Stimulated activated naive CD8-positive, alpha-beta T cell treated with anti-CD3 and anti-CD28 coated beads, Interleukin-15, amount 100 ng/mL, for 72 hours (primary cell): ENCODE results near the gene INCENP.
A peak's percentile ranks its signal among the peaks of the same experiment; 100 is the strongest.

Experiments used
- ATAC-seq: fragments of 150-1000 bp; cut with Tn5 transposase; 2 replicates; pipeline ENCODE4 v1.10.0; 2021; ENCODE audit warnings: mild to moderate bottlenecking, moderate library complexity
- DNase-seq, 2 donors: peaks; one replicate each; pipeline ENCODE4 v3.0.0; 2021 to 2022
- H3K27ac Mint-ChIP-seq, 2 donors: one replicate each; pipeline ENCODE4 v1.8.0; 2022; ENCODE audit warnings: mild to moderate bottlenecking in 2 of 2, mixed read lengths in 2 of 2, moderate library complexity in 2 of 2
- H3K27me3 Mint-ChIP-seq: one replicate; pipeline ENCODE4 v1.8.0; 2022; ENCODE audit warnings: mixed read lengths
- H3K4me1 Mint-ChIP-seq: one replicate; pipeline ENCODE4 v1.8.0; 2022; ENCODE audit warnings: mild to moderate bottlenecking, mixed read lengths
- H3K4me3 Mint-ChIP-seq, 2 donors: one replicate each; pipeline ENCODE4 v1.8.0; 2022; ENCODE audit warnings: mild to moderate bottlenecking in 2 of 2, mixed read lengths in 2 of 2, moderate library complexity in 1 of 2
- H3K9me3 Mint-ChIP-seq, 2 donors: one replicate each; pipeline ENCODE4 v1.8.0; 2022; ENCODE audit warnings: mixed read lengths in 2 of 2

The INCENP gene

DNA sequence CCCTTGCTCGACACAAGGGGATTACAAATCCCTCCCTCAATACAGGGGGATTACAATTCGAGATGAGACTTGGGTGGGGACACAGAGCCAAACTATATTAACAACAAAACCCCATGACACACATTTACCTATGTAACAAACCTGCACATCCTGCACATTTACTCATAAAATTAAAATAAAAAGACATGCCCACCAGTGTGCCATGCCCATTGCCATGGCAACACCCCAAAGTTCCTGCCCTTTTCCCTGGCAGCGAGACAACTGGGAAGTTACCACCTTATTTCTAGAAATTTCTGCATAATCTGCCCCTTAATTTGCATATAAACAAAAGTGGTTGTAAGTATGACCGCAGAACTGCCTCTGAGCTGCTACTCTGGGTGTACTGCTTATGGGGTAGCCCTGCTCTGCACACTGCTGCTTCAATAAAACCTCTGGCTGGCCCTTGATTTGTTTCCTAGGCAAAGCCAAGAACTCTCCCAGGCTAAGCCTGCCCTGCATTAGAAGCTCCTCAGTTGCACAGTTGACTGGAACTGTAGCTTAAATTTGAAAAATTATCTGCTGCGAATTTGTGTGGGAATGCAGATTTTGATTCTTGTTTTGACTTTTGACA lies 8.6 kb upstream of the INCENP start:
- no peak overlapping the region for H3K27ac Mint-ChIP-seq
- peaks cover 8% of the 10 kb centered on the region in 2 donors for H3K9me3 Mint-ChIP-seq
- no peaks in the 10 kb centered on the region for H3K27me3 Mint-ChIP-seq
- no peak for ATAC-seq
- no peak for DNase-seq
- H3K4me3 Mint-ChIP-seq = no peak overlapping the region
- peaks cover 6% of the 10 kb centered on the region for H3K4me1 Mint-ChIP-seq

DNA sequence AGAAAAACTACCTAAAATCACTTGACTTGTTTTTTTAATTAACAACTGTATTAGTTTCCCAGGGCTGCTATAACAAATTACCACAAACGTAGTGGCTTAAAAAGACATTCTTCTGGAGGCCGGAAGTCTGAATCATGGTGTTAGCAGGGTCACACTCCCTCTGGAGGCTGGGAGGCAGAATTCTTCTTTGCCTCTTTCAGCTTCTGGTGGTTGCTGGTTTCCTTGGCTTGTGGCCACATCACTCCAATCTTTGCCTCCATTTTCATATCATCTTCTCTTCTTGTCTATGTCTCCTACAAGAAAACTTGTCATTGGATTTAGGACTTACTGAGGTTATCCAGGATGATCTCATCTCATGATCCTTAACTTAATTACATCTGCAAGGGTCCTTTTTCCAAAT lies 7.4 kb upstream of the INCENP start:
- no peak for ATAC-seq
- Mint-ChIP-seq H3K9me3 (peaks cover 8% of the 10 kb centered on the region in 2 donors), H3K4me1 (peaks cover 6% of the 10 kb centered on the region), H3K27me3 (no peaks in the 10 kb centered on the region), H3K27ac (no peak overlapping the region), H3K4me3 (no peak overlapping the region)
- DNase-seq = no peak

DNA sequence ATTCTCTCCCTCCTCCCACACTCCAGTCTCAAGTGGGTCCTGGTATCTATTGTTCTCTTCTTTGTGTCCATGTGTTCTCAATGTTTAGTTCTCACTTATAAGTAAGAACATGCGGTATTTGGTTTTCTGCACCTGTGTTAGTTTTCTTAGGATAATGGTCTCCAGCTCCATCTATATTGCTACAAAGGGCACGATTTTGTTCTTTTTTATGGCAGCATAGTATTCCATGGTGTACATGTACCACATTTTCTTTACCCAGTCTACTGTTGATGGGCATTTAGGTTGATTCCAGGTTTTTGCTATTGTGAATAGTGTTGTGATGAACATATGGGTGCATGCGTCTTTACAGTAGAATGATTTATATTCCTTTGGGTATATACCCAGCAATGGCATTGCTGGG lies 4.2 kb upstream of the INCENP start:
- H3K9me3 Mint-ChIP-seq = peaks cover 8% of the 10 kb centered on the region in 2 donors
- no peaks in the 10 kb centered on the region for H3K27me3 Mint-ChIP-seq
- peaks cover 10% of the 10 kb centered on the region for H3K4me1 Mint-ChIP-seq
- no peak overlapping the region for H3K4me3 Mint-ChIP-seq
- DNase-seq (no peak), ATAC-seq (no peak)
- no peak overlapping the region for H3K27ac Mint-ChIP-seq

DNA sequence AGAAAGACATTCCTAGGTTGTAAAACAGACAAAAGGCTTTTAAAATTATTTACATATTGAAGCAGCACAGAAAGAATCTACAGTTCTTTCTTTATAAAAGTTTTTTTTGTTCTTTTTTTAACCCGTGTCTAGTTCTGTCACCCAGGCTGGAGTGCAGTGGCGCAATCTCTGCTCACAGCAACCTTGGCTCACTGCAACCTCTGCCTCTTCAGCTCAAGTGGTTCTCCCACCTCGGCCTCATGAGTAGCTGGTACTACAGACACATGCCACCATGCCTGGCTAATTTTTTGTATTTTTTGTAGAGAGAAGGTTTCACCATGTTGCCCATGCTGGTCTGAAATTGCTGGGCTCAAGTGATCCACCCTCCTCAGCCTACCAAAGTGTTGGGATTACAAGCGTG lies 3.8 kb upstream of the INCENP start:
- H3K4me1 Mint-ChIP-seq = peaks cover 15% of the 10 kb centered on the region
- no peaks in the 10 kb centered on the region for H3K27me3 Mint-ChIP-seq
- ATAC-seq = no peak

DNA sequence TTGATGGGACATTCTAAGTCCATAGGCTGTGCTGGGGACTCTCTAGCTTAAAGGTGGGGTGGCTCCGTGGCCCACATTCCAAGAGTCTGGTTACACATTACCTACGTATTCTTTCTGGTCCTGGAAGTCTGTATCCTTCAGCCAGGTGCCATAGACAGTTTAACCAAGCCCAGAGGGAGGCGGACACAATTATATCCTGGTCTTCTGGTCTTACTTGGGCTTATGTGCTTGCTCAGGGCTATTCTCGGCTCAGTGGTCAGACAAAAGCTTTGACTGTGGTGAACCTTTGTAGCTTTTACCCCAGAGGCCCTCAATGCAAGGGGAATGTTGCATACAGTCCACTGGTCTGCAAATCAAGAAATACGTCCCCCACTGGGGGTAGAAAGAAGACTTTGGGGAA lies 3.4 kb upstream of the INCENP start:
- H3K27ac Mint-ChIP-seq = no peak overlapping the region
- H3K27me3 Mint-ChIP-seq = no peaks in the 10 kb centered on the region
- peaks cover 19% of the 10 kb centered on the region for H3K4me1 Mint-ChIP-seq
- DNase-seq = no peak
- peaks cover 8% of the 10 kb centered on the region in 2 donors for H3K9me3 Mint-ChIP-seq
- no peak for ATAC-seq
- H3K4me3 Mint-ChIP-seq = no peak overlapping the region

More for the DNA sequence above, 3.8 kb upstream of the INCENP start:
- no peak for DNase-seq
- H3K27ac Mint-ChIP-seq = no peak overlapping the region
- peaks cover 8% of the 10 kb centered on the region in 2 donors for H3K9me3 Mint-ChIP-seq
- no peak overlapping the region for H3K4me3 Mint-ChIP-seq

DNA sequence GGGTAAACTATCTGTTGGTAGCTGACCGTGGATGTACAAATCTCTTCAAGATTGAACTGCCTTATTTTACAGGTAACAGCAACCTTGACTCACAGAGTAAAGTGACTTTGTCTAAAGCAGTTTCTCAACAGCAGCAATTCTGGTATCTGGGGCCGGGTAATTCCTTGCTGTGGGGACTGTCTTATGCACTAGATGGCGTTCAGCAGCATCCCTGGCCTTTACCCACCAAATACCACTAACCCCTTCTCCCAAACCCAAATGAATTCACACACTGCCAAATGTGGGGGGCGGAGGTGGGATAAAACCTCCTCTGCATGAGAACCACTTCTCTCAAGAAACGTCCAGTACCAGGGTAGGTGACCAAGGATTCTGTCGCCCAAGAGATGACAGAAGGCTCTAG lies 1.7 kb upstream of the INCENP start:
- peak overlapping the region in 1 of 2 donors; percentile 44 for H3K4me3 Mint-ChIP-seq
- no peak for DNase-seq
- H3K27me3 Mint-ChIP-seq = no peaks in the 10 kb centered on the region
- H3K9me3 Mint-ChIP-seq = no peaks in the 10 kb centered on the region
- ATAC-seq = no peak
- H3K4me1 Mint-ChIP-seq = peaks cover 28% of the 10 kb centered on the region
- H3K27ac Mint-ChIP-seq = no peak overlapping the region

DNA sequence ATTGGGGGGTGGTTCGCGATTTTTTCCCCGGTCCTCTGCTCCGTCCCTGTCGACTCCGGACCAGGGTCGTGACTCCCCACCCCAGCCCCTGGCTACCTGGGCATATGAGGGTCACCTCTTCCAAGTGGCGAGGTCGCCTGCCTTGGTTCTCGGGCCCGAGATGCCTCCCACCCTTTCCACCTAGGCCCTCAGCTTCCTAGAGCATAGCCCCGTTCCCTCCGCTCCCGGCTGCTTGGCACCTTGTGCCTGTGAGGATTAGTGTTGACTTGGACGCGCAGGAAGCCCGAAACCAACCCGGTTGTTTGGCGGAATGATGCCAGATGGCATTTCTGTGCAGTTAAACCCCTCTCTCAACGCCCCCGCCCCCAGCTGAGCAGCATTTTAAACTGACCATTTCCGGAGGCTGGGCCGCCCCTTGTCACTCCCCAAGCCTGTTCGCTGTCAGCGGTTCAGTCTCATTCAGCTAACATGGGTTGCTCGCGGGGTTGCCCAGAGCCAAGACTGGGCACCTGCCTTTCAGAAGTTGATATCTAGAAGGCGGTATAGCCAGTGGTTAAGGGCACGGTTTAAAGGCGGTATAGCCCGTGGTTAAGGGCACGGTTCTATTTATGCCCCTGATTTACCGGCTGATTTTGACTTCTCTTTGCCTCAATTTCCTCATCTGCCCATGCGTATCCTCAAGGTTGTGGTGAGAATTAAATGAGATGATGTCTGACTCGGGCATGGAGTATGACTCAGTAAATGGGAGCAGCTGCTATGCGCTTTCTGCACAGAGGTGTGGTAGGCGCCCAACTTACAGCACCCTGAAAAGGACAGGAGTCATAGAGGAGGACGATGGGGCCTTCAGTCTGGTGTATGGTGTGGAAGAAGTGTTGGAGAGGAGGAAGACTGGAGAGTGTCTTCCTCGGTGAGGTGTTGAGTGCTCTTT lies 639 bp downstream of the INCENP start:
- Mint-ChIP-seq H3K9me3 (no peaks in the 10 kb centered on the region), H3K4me3 (peak overlapping the region; percentile 88 to 99), H3K4me1 (peaks cover 45% of the 10 kb centered on the region), H3K27me3 (no peaks in the 10 kb centered on the region), H3K27ac (peak overlapping the region; percentile 97 to 98)
- ATAC-seq = peak; percentile 45
- peak; percentile 10 to 43 for DNase-seq

DNA sequence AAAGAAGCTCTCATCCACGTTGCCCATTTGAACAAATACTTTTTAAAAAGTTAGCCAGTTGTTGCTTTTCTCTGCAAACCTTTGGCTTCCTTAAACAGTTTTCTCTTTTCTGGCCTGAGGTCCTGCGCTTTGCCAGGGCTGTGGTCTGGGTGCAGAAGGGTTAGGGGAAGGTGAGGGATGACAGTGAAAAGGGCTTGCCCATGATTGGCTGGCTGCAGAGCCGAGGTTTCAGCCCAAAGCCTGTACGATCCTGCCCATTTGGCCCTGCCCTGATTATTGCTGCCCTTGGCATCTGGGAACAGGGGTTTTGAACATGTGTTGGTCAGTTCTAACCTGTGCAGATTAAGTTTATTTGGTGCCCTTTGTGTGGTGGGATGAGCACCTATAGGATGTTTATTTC lies 1.5 kb downstream of the INCENP start:
- ATAC-seq (no peak), DNase-seq (no peak)
- Mint-ChIP-seq H3K27ac (no peak overlapping the region), H3K4me3 (peak overlapping the region; percentile 88 to 99), H3K9me3 (no peaks in the 10 kb centered on the region), H3K4me1 (peaks cover 46% of the 10 kb centered on the region), H3K27me3 (no peaks in the 10 kb centered on the region)

DNA sequence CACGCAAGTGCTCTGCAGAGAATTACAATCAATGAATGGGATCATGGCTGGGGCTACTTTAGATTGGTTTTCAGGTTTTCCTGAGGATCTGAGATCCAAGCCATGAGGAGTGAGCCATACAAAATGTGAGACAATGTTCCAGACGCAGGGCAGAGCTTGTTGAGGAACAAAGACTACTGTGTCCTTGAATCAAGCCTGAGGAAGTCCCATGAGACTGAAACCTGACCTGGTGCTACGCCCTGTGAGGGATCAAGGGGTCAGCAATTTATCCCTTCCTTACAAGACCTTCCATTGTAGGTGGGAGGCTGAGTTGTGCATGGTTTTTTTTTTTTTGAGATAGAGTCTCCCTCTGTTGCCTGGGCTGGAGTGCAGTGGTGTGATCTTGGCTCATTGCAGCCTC lies 2.1 kb downstream of the INCENP start:
- Mint-ChIP-seq H3K27ac (no peak overlapping the region), H3K4me3 (peak overlapping the region; percentile 88 to 99), H3K27me3 (no peaks in the 10 kb centered on the region), H3K9me3 (no peaks in the 10 kb centered on the region), H3K4me1 (peaks cover 52% of the 10 kb centered on the region)
- ATAC-seq = no peak
- no peak for DNase-seq

DNA sequence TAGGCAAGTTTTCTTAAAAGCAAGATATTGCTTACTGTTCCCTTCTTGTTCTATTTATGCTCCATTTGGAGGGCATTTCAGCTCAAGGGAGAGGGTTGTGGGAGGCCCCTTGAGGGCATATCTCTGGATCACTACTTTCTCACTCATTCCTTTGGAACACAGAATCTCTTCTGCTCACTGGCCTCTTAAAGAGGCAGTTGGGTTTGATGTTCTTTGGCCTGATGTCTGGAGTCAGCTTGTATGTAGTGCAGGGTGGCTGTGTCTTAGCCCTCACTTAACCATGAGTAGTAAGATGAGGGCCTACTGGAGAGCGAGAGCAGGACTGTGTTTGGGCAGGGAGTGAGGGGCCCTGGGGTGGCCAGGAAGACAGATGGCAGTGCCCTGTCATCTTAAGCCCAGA lies 3.6 kb downstream of the INCENP start:
- ATAC-seq (no peak), DNase-seq (no peak)
- no peaks in the 10 kb centered on the region for H3K9me3 Mint-ChIP-seq
- no peaks in the 10 kb centered on the region for H3K27me3 Mint-ChIP-seq
- no peak overlapping the region for H3K4me3 Mint-ChIP-seq
- peaks cover 61% of the 10 kb centered on the region for H3K4me1 Mint-ChIP-seq
- H3K27ac Mint-ChIP-seq = peak overlapping the region in 1 of 2 donors; percentile 91

DNA sequence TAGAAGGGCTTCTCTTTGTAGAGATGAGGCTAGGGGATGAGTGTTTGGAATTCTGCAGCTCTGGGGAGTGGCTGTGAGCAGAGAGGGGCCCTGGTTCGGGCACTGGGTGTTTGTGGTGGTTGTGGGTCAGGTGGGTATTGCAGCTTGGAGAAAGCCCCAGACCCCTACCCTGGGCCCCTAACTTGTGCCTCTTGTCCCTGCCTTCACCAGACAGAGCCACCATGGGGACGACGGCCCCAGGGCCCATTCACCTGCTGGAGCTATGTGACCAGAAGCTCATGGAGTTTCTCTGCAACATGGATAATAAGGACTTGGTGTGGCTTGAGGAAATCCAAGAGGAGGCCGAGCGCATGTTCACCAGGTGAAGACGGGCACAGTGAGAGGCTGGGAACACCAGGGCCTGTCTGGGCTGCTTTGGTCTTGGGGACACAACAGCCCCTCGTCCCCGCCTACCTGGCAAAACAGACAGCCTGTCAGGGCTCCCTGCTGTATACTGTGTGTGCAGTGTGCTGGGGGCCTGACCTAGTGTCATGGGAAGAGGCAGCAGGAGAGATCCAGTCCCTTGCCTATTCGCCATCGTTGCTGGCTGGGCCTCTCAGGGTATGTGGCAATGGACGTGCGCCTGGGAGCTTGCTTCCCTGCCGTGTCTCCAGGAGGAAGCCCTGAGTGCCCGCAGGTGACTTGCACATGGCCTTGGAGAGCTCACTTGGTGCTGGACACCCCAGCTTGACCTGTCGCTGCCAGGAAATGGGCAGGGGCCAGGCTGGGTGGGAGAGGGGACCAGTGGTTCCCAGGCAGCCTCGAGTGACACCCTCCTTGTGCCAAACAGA lies 4.3 kb downstream of the INCENP start:
- no peak for DNase-seq

DNA sequence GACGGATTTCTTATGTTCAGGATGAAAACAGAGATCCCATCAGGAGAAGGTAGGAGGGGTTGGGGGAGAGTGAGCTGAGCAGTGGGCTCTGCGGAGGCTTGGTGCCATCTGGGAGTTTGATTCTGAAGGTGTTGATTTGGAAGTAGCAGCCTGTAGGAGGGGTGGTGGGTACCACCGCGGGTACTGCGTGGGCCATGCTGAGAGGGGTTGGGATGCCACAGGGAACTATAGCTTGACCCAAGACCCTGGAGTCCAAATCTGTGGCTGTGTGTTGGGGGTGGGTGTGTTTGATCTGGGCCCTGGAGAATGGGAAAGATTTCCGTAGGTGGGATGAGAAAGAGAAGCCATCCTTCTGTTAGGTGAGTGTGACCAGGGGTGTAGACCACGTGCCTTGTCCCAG lies 5.0 kb downstream of the INCENP start:
- H3K4me3 Mint-ChIP-seq = no peak overlapping the region
- H3K9me3 Mint-ChIP-seq = no peaks in the 10 kb centered on the region
- ATAC-seq = no peak

More for the DNA sequence above, 4.3 kb downstream of the INCENP start:
- Mint-ChIP-seq H3K27ac (peak overlapping the region; percentile 11 to 72), H3K4me3 (no peak overlapping the region), H3K9me3 (no peaks in the 10 kb centered on the region), H3K27me3 (no peaks in the 10 kb centered on the region), H3K4me1 (peaks cover 64% of the 10 kb centered on the region)
- ATAC-seq = no peak

DNA sequence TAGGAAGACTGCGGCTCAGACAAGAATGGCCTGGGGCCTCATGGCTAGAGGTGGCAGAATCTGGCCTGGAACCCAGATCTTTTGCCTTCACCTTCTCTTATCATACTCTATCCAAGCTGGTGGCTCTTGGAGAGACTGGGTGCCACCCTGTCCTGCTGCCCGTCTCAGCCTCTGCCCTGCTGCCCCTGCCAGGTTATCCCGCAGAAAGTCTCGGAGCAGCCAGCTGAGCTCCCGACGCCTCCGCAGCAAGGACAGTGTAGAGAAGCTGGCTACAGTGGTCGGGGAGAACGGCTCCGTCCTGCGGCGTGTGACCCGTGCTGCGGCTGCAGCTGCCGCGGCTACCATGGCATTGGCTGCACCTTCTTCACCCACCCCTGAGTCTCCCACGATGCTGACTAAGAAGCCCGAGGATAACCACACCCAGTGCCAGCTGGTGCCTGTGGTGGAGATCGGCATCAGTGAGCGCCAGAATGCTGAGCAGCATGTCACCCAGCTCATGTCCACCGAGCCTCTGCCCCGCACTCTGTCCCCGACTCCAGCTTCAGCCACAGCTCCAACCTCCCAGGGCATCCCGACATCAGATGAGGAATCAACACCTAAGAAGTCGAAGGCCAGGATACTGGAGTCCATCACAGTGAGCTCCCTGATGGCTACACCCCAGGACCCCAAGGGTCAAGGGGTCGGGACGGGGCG lies 5.9 kb downstream of the INCENP start:
- Mint-ChIP-seq H3K4me1 (peaks cover 64% of the 10 kb centered on the region), H3K27ac (no peak overlapping the region), H3K27me3 (no peaks in the 10 kb centered on the region), H3K9me3 (no peaks in the 10 kb centered on the region), H3K4me3 (no peak overlapping the region)
- DNase-seq = no peak
- no peak for ATAC-seq

More for the DNA sequence above, 5.0 kb downstream of the INCENP start:
- Mint-ChIP-seq H3K4me1 (peaks cover 65% of the 10 kb centered on the region), H3K27ac (no peak overlapping the region), H3K27me3 (no peaks in the 10 kb centered on the region)
- no peak for DNase-seq

DNA sequence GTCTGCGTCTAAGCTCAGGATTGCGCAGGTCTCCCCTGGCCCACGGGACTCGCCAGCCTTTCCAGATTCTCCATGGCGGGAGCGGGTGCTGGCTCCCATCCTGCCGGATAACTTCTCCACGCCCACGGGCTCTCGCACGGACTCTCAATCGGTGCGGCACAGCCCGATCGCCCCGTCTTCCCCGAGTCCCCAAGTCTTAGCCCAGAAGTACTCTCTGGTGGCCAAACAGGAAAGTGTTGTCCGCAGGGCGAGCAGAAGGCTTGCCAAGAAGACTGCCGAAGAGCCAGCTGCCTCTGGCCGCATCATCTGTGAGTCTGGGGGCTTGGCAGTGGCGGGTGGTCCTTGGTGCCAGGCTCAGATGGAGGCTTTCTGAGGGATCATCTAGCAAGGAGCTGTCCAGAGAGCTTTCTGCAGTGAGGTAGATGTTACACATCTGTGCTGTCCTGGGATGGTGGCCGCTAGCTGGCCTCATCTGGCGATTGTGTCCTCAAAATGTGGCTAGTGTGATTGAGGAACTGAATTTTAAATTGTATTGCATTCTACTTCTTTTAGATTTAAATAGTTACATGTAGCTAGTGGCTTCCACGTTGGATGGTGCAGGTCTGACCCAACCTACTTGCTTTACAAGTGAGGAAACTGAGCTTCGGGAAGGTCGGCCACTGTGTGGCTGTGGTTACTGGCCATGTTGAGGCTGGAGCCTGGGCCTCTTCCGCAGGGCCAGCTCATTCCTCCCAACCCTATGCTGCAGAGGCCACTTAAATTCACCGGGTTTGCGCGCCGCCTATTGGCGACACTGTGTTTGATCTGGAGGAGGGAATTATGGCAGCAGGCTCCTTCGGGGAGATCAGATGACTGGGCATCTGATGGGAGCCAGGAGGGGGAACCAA lies 6.7 kb downstream of the INCENP start:
- ATAC-seq (no peak), DNase-seq (no peak)
- Mint-ChIP-seq H3K4me1 (peaks cover 57% of the 10 kb centered on the region), H3K27ac (peak overlapping the region in 1 of 2 donors; percentile 76), H3K27me3 (no peaks in the 10 kb centered on the region), H3K4me3 (no peak overlapping the region), H3K9me3 (no peaks in the 10 kb centered on the region)
